ENCODE measurements around the gene FMNL1.

GRCh38 chr17:45222289-45222995 lies 757 bp downstream of the FMNL1 start:
- no peak for TF ChIP-seq POLR2A (IDR thresholded peaks at IDR 0.05)
- no peak for TF ChIP-seq CTCF (IDR thresholded peaks at IDR 0.05)
